MCF 10A (cell line): ENCODE data around the gene CDH24. TPM values are rescaled to one million over a fixed set of nuclear protein-coding genes. Genes with fewer than 3 reads are reported as not detected.

Experiments
- BruUV-seq: library from RNA; stranded (reverse); fragments of 400-500 nt; replicated peaks from 2 replicates; lab custom pipeline; 2021; lab: Mats Ljungman, UMichigan
- CTCF ChIA-PET: fragments of 300-600 bp; sonication (Branson Sonifier 250); formaldehyde crosslinking; extraction: SDS; loops from one replicate; lab custom pipeline; 2021; ENCODE audit warnings: antibody characterized with exemption, inconsistent platforms; lab: Yijun Ruan, JAX
- POLR2A ChIA-PET: fragments of 300-600, 350-650 bp; sonication (Branson Sonifier 250); formaldehyde crosslinking; extraction: SDS; loops from one replicate; lab custom pipeline; 2020; ENCODE audit warnings: antibody characterized with exemption, inconsistent platforms; lab: Yijun Ruan, JAX
- DNase-seq: peaks from one replicate; pipeline ENCODE4 v3.0.0-alpha.2; 2018; ENCODE audit not compliant: unreplicated experiment
- H3K27ac Mint-ChIP-seq: one replicate; pipeline ENCODE4 v1.8.0; 2022; ENCODE audit warnings: mild to moderate bottlenecking, low read depth, mixed read lengths; ENCODE audit not compliant: unreplicated experiment
- H3K27me3 Mint-ChIP-seq: one replicate; pipeline ENCODE4 v1.8.0; 2022; ENCODE audit warnings: mixed read lengths; ENCODE audit not compliant: insufficient read depth, unreplicated experiment
- H3K36me3 Mint-ChIP-seq: one replicate; pipeline ENCODE4 v1.8.0; 2022; ENCODE audit warnings: mild to moderate bottlenecking, moderate library complexity, mixed read lengths; ENCODE audit not compliant: insufficient read depth, unreplicated experiment
- H3K4me1 Mint-ChIP-seq: one replicate; pipeline ENCODE4 v1.8.0; 2022; ENCODE audit warnings: mixed read lengths; ENCODE audit not compliant: insufficient read depth, unreplicated experiment
- H3K4me3 Mint-ChIP-seq: one replicate; pipeline ENCODE4 v1.8.0; 2022; ENCODE audit warnings: mild to moderate bottlenecking, moderate library complexity, mixed read lengths; ENCODE audit not compliant: unreplicated experiment
- H3K9me3 Mint-ChIP-seq: one replicate; pipeline ENCODE4 v1.8.0; 2022; ENCODE audit warnings: mixed read lengths; ENCODE audit not compliant: unreplicated experiment
- intact Hi-C: fragments of 100-400 bp; cut with micrococcal nuclease; formaldehyde crosslinking; loops from 2 replicates; pipeline ENCODE4 v1.14.1; 2022
- total RNA-seq: library from RNA; stranded (reverse); gene quantifications from 2 replicates; pipeline ENCODE4 v1.2.3, GENCODE V29; 2022
- TF ChIP-seq, protein P1 (sequence below): fragments of 200-600 bp; IDR thresholded peaks from one replicate; pipeline ENCODE4 v1.8.0; 2022; ENCODE audit warnings: antibody characterized with exemption, mild to moderate bottlenecking; ENCODE audit not compliant: unreplicated experiment

Gene CDH24
- total RNA-seq, 1 experiment from 2014 or later, result 4.9 TPM

DNA sequence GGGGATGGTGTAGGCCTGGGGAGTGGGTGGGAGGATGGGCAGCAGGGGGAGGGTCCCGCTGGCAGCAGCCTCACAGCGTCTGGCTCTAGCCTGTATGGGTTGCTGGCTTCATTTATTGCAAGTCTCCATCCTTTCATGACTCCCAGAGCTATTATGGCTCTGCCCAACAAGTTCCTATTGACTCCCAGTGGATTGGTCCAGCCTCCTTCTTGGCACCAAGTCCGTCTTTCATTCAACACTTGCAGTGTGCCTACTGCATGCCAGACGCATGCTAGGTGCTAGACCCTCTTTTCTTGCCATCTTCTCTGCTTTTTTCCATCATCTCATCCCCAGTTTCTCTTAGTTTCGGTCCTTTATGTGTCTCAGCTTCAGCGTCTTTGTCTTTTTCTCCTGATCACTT lies 14.2 kb downstream of the CDH24 start:
- H3K27ac Mint-ChIP-seq, result no peak overlapping the region
- H3K27me3 Mint-ChIP-seq, result no peaks in the 10 kb centered on the region
- BruUV-seq, result no TSS peak
- no peak overlapping the region for H3K4me3 Mint-ChIP-seq
- H3K4me1 Mint-ChIP-seq, result no peaks in the 10 kb centered on the region
- POLR2A ChIA-PET, result interaction anchor here (0.9 kb wide), 1 partner anchor 8 kb away, joined by 4 read pairs; the partner anchor contains the start of gene PSMB5
- intact Hi-C loops, result no loop called here
- DNase-seq, result no peak
- CTCF ChIA-PET, result interaction anchor here (0.5 to 2.2 kb wide), 4 partner anchors 25 to 144 kb away, joined by 3 to 13 read pairs (median 4); no protein-coding TSS in a partner anchor
- no peaks in the 10 kb centered on the region for H3K9me3 Mint-ChIP-seq
- H3K36me3 Mint-ChIP-seq, result peaks cover 4% of the 10 kb centered on the region
- TF ChIP-seq, protein P1, sequence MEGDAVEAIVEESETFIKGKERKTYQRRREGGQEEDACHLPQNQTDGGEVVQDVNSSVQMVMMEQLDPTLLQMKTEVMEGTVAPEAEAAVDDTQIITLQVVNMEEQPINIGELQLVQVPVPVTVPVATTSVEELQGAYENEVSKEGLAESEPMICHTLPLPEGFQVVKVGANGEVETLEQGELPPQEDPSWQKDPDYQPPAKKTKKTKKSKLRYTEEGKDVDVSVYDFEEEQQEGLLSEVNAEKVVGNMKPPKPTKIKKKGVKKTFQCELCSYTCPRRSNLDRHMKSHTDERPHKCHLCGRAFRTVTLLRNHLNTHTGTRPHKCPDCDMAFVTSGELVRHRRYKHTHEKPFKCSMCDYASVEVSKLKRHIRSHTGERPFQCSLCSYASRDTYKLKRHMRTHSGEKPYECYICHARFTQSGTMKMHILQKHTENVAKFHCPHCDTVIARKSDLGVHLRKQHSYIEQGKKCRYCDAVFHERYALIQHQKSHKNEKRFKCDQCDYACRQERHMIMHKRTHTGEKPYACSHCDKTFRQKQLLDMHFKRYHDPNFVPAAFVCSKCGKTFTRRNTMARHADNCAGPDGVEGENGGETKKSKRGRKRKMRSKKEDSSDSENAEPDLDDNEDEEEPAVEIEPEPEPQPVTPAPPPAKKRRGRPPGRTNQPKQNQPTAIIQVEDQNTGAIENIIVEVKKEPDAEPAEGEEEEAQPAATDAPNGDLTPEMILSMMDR, result no peak

DNA sequence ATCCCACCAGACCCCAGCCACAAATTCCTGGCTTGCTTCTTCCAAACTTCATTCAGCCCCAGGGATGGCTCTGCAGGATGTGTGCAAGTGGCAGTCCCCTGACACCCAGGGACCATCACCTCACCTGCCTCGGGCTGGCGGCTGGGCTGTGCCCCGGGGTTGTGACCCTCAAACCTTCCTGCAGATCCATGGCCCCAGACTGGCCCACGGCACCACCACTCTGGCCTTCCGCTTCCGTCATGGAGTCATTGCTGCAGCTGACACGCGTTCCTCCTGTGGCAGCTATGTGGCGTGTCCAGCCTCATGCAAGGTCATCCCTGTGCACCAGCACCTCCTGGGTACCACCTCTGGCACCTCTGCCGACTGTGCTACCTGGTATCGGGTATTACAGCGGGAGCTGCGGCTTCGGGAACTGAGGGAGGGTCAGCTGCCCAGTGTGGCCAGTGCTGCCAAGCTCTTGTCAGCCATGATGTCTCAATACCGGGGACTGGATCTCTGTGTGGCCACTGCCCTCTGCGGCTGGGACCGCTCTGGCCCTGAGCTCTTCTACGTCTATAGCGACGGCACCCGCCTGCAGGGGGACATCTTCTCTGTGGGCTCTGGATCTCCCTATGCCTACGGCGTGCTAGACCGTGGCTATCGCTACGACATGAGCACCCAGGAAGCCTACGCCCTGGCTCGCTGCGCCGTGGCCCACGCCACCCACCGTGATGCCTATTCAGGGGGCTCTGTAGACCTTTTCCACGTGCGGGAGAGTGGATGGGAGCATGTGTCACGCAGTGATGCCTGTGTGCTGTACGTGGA lies 15.0 kb downstream of the CDH24 start, which contains the start of gene PSMB11:
Gene PSMB11 (plus strand): TSS at position 51 of the 804 bp plus-strand sequence. CDS start 14 bp downstream, at position 65.
- POLR2A ChIA-PET, result no interaction called here
- Mint-ChIP-seq H3K4me1 (no peaks in the 10 kb centered on the region), H3K27me3 (no peaks in the 10 kb centered on the region), H3K4me3 (no peak within 1 kb of the TSS), H3K27ac (no peak within 1 kb of the TSS), H3K9me3 (no peaks in the 10 kb centered on the region), H3K36me3 (peaks cover 4% of the 10 kb centered on the region)
- TF ChIP-seq, protein P1, result no peak
- intact Hi-C loops, result no loop called here
- no TSS peak for BruUV-seq
- CTCF ChIA-PET, result interaction anchor here (0.5 to 2.2 kb wide), 6 partner anchors 16 to 145 kb away, joined by 3 to 13 read pairs (median 5); no protein-coding TSS in a partner anchor
- no peak for DNase-seq

DNA sequence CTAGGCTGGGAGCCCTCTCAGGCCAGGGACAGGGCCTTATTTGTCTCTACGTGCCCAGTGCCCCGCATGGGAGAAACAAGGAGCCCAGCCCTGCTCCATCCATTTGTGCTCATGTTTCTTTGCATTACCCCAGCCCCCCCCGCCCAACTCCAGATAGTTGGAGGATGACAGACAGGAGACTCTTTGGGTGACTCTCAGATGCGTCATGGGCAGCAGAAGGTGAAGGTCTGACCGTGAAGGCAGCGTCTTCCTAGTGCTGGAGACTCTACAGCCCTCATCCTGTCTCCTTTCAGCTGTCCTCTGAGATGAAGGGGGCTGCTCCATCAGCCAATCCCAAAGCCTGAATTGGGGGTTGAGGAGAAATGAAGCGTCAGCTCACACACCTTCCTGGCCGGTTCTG lies 15.6 kb downstream of the CDH24 start:
- Mint-ChIP-seq H3K9me3 (no peaks in the 10 kb centered on the region), H3K27ac (no peak overlapping the region), H3K4me1 (no peaks in the 10 kb centered on the region), H3K36me3 (peaks cover 4% of the 10 kb centered on the region), H3K4me3 (no peak overlapping the region), H3K27me3 (no peaks in the 10 kb centered on the region)
- no TSS peak for BruUV-seq
- intact Hi-C loops, result no loop called here
- ChIA-PET CTCF (interaction anchor here (1.1 to 2.2 kb wide), 4 partner anchors 16 to 55 kb away, joined by 4 to 13 read pairs (median 8); no protein-coding TSS in a partner anchor), POLR2A (interaction anchor here (1.9 kb wide), 1 partner anchor 35 kb away, joined by 8 read pairs; no protein-coding TSS in a partner anchor)
- TF ChIP-seq, protein P1, result no peak
- DNase-seq, result no peak

DNA sequence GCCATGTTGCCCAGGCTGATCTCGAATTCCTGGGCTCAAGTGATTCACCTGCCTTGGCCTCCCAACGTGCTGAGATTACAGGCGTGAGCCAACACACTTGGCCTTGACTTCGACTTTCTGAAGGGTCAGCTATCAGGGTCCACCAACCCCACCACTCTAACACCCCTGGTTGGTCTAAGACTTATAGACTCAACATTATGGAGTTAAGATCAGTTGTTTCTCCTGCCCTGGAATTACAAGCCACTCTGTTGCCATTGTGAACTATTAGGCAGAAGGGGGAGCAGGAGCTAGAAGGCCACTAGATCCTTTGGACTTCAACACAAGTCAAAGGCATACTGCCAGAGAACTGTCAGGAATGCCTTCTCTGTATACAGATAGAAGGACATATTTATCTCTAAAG lies 17.2 kb downstream of the CDH24 start:
- Mint-ChIP-seq H3K36me3 (peaks cover 4% of the 10 kb centered on the region), H3K27ac (no peak overlapping the region), H3K4me3 (no peak overlapping the region), H3K4me1 (no peaks in the 10 kb centered on the region), H3K9me3 (no peaks in the 10 kb centered on the region), H3K27me3 (no peaks in the 10 kb centered on the region)
- DNase-seq, result no peak
- TF ChIP-seq, protein P1, result no peak
- CTCF ChIA-PET, result interaction anchor here (0.9 to 2.2 kb wide), 5 partner anchors 16 to 53 kb away, joined by 4 to 12 read pairs (median 6); no protein-coding TSS in a partner anchor
- POLR2A ChIA-PET, result interaction anchor here (0.7 to 1.9 kb wide), 3 partner anchors 33 to 111 kb away, joined by 3 to 8 read pairs (median 3); no protein-coding TSS in a partner anchor
- BruUV-seq, result no TSS peak
- intact Hi-C loops, result no loop called here
